ENCODE measurements around the gene C1R. TPM values are rescaled to one million over a fixed set of nuclear protein-coding genes. Genes with fewer than 3 reads are reported as not detected.

C1R gene
- total RNA-seq, 2 experiments from 2014 or later, result 1.4 to 2.2 TPM

DNA sequence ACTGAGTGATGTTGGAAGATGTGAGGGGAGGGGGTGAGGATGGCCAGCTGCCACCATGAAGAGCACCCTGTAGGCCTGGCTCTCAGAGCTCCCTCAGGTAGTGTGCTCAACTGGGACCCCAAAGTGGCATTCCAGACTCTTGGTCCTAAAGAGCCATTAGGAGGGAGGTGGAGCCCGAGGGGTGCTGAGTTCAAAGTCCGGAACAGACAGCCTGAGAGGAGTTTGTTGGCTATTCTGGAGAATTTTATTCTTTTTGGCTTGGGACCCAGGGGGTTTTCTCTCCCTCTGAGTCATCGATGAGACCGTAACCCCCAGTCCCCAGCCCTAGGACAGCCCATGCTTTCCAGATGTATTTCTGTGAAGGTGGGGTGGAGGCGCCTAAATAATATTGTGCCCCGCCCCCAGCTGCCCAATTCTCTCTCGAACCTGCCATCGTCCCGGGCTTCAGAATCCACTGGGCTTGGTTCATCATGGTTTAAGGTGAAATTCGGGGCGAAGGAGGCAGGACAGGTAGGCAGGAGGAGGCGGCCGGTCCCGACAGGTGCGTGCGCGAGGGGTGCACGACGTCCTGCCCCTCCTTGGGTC is 37.1 kb upstream of the C1R start:
- no peaks in the 10 kb centered on the region for H3K36me3 Mint-ChIP-seq
- no peaks in the 10 kb centered on the region for H3K27me3 Mint-ChIP-seq
- intact Hi-C loops (cut with micrococcal nuclease), result no loop called here
- peak overlapping the region; percentile 87 for H3K4me3 Mint-ChIP-seq
- ChIA-PET CTCF (interaction anchor here (1.0 to 1.1 kb wide), 2 partner anchors 16 to 111 kb away, joined by 3 to 5 read pairs; partner anchors contain the start of gene LPCAT3), POLR2A (no interaction called here)
- peaks cover 28% of the 10 kb centered on the region for H3K4me1 Mint-ChIP-seq (ENCODE audit: low read depth)
- no peaks in the 10 kb centered on the region for H3K9me3 Mint-ChIP-seq
- DNase-seq, result no peak
- H3K27ac Mint-ChIP-seq, result no peak overlapping the region

DNA sequence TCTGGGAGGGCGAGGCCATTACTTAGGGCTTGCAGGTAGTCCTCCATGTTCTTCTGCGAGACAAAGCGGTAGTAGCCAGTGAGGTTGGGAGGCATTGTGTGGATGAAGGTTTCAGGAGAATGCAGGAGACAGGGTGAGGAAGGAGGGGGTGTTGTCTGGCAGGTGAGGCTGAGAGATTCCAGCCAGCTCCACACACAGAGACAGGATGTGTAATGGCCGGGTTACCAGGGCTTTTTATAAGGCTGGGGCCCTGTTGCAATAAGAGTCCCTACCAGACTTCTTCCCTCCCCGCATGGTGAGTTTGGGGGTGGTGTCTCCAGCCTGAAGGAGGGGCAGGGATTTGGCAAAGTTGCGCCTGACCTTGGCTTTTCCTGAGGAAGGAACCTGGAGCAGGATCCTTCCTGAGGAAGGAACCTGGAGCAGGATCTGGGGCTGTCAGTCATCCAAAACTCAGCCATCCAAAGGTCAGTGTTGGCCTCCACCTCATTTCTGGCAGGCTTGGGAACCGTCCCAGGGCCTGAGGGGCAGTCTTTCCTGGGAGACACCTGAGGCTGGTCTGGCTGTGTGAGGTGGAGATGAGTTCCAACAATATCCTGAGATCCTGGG is 36.5 kb upstream of the C1R start, which contains the start of gene RBP5:
RBP5 (minus strand) TSS at position 209 of the 606 bp plus-strand sequence; CDS start at position 95, 114 bp downstream.
- ChIA-PET POLR2A (no interaction called here), CTCF (interaction anchor here (1.0 kb wide), 1 partner anchor 111 kb away, joined by 3 read pairs; the partner anchor contains the start of gene LPCAT3)
- Mint-ChIP-seq H3K36me3 (no peaks in the 10 kb centered on the region), H3K4me3 (peak within 1 kb of the TSS; percentile 87), H3K4me1 (ENCODE audit: low read depth) (peaks cover 28% of the 10 kb centered on the region), H3K27me3 (no peaks in the 10 kb centered on the region), H3K27ac (peak within 1 kb of the TSS; percentile 65), H3K9me3 (no peaks in the 10 kb centered on the region)
- DNase-seq, result no peak
- intact Hi-C loops (cut with micrococcal nuclease), result no loop called here

DNA sequence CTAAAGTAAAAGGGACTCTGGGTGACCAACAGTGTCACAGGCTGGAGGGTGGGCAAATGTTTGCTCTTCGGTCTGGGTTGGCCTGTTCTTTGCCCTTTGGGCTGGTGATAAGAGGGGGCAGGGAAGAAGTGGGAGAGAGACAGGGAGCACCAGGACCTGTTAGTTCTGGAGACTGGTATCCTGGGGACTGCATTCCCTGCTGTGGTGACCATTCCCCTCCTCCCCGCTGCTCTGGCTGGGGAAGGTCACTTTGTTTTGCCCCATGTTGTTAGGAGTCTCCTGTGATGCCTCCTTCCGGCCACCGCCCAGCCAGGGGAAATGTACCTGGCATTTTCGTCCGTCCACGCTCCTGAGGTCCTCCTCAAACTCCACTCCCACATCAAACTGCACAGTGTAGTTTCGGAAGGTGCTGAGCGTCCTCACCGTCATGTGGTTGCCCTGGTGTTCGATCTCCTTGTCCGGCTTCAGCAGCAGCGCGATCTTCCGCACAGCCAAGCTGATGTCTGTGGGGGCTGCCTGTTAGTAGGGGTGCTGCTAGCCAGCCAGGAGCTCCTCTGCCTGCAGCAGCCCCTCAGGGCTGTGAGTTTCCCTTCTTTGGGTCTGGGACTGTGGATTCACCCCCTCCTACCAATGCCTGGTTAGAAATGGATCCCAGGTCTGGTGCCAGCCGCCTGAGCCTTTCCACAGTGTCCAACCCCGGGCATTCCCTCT is 35.8 kb upstream of the C1R start:
- Mint-ChIP-seq H3K27ac (no peak overlapping the region), H3K4me3 (peak overlapping the region; percentile 1), H3K4me1 (ENCODE audit: low read depth) (peaks cover 28% of the 10 kb centered on the region), H3K36me3 (no peaks in the 10 kb centered on the region), H3K27me3 (no peaks in the 10 kb centered on the region), H3K9me3 (no peaks in the 10 kb centered on the region)
- ChIA-PET CTCF (interaction anchor here (1.4 kb wide), 1 partner anchor 15 kb away, joined by 5 read pairs; no protein-coding TSS in a partner anchor), POLR2A (no interaction called here)
- DNase-seq, result no peak
- intact Hi-C loops (cut with micrococcal nuclease), result no loop called here

DNA sequence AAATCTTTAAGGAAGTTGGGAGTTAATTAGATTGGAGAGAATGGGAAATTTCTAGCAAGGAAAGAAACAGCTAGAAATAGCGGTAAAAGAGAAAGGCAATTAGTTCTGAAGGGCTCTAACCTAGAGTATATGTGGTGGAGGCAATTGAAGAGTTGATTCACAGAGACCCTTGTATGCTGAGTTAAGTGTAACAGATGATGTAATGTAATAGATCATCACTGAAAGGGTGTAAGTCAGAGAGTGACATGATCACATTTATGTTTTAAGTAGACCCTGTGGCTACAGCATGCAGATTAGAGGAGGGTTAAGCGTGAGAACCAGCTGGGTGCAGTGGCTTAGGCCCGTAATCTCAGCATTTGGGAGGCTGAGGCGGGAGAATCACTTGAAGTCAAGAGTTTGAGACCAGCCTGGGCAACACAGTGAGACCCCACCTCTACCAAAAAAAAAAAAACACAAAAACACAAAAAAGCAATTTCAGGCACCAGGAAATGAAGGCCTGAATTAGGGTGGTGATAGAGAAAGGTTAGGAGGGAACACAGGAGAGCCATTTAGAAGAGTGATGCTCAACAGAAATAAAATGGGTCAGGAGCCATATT is 33.5 kb upstream of the C1R start:
- intact Hi-C loops (cut with micrococcal nuclease), result no loop called here
- POLR2A ChIA-PET, result no interaction called here
- Mint-ChIP-seq H3K27ac (no peak overlapping the region), H3K4me3 (no peak overlapping the region), H3K4me1 (ENCODE audit: low read depth) (peaks cover 8% of the 10 kb centered on the region), H3K9me3 (no peaks in the 10 kb centered on the region), H3K27me3 (no peaks in the 10 kb centered on the region), H3K36me3 (no peaks in the 10 kb centered on the region)
- CTCF ChIA-PET, result interaction anchor here (0.6 to 1.5 kb wide), 2 partner anchors 16 to 21 kb away, joined by 3 read pairs; no protein-coding TSS in a partner anchor
- no peak for DNase-seq

DNA sequence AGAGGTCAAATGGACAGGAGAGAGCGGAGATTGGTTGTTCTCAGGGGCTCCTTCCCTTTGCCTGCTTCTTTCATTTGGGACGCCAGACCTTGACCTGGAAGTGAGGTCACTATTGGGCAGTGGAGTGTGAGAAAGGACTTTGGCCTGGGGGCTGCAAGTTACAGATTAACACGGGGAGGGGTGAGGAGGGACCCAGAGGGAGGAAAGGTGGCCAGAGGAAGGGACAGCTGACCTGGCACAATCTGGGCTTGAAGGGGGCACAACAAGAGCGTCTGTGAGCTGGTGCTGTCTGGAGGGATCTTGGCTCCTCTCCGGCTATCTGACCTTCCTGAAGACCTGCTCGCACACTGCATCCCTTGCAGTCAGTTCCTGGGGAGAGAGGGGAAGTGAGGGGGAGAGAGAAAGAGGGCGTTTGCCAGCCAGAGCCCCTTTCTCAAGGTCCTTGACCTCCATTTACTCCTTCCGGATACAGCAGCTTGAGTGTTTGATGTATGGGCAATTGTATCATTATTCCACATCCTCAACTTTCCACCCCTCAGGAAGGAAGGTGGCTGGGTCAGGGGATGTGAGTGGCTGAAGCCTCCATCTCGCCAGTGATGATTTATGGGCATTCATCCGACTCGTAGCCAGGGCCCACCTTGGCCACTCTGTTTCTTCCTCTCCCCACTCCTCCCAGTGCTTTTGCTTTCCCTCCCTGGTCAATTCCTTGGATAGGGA is 31.7 kb upstream of the C1R start:
- Mint-ChIP-seq H3K36me3 (no peaks in the 10 kb centered on the region), H3K27ac (no peak overlapping the region), H3K9me3 (no peaks in the 10 kb centered on the region), H3K4me3 (no peak overlapping the region), H3K27me3 (no peaks in the 10 kb centered on the region), H3K4me1 (ENCODE audit: low read depth) (peaks cover 2% of the 10 kb centered on the region)
- DNase-seq, result no peak
- ChIA-PET POLR2A (no interaction called here), CTCF (interaction anchor here (0.7 to 1.8 kb wide), 2 partner anchors 11 kb away, joined by 4 to 11 read pairs; no protein-coding TSS in a partner anchor)
- intact Hi-C loops (cut with micrococcal nuclease), result no loop called here

DNA sequence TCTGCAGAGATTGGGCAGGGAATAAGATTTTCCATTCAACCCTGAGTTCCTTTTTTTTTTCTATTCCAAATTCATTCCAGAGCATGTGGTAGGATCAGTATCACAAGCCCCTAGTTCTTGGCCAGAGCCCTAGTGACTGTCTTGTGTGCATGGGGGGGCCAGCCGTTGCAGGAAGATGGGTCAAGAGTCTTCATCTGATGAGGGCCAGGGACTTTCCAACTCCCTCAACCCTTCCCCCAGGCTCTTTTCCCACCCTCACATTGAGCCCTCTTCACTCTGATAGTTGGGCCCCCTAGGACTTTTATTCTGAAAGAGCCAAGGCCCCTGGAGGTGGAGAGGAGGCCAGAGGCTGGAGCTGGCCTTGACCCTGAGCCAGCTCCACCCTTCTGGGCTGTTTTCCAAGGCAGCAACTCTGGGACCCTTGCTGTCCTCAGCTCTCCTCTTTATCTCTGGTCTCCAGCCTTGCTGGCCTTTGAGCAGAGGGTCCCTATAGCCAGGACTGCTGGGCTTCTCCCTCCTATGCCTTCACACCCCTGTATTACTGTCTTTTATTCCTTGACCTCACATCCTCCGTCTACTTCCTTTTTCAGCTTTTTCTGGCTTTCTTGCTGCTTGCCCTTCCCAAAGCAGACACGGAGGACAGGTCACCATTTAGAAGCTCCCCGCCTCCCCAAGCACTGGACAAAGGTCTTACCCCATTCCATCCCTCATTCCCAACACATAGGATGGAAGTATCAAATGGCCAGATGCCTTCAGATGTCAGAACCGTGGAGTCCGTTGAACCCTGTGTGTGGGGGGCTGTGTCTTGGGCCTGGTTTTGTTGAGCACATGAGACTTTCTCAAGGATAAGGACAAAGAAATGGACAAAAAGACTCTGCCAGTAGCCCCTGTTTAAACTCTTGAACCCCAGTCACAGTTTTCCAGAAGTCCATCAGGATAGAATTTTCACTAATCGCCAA is 30.8 kb upstream of the C1R start:
- intact Hi-C loops (cut with micrococcal nuclease), result no loop called here

DNA sequence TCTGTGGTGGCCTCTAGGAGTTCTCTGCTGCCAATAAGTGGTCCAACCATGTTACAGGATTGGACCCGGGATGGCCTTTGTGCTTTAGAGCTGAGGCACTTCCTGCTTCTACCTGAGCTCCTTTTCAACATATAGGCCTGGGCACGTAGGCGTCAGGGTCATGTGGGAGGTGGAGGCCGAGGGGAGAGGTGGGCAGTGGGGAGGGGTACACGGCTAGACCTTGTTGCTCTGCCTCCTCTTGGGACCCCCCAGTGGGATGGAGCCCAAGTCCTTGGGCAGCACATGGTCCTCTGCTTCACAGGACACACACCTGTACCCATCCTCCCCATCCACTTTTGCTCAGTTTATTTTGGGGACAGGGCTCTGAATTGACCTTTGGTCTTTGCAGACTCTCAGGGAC is 29.1 kb upstream of the C1R start:
- peaks cover 12% of the 10 kb centered on the region for H3K36me3 Mint-ChIP-seq
- no peak overlapping the region for H3K4me3 Mint-ChIP-seq
- DNase-seq, result no peak
- H3K4me1 Mint-ChIP-seq (ENCODE audit: low read depth), result no peaks in the 10 kb centered on the region
- CTCF ChIA-PET, result no interaction called here
- H3K27ac Mint-ChIP-seq, result no peak overlapping the region
- intact Hi-C loops (cut with micrococcal nuclease), result no loop called here
- H3K9me3 Mint-ChIP-seq, result no peaks in the 10 kb centered on the region
- H3K27me3 Mint-ChIP-seq, result no peaks in the 10 kb centered on the region
- POLR2A ChIA-PET, result no interaction called here

More for the DNA sequence above, 30.8 kb upstream of the C1R start:
- Mint-ChIP-seq H3K27ac (no peak overlapping the region), H3K4me1 (ENCODE audit: low read depth) (no peaks in the 10 kb centered on the region), H3K4me3 (no peak overlapping the region), H3K36me3 (peaks cover 4% of the 10 kb centered on the region), H3K9me3 (no peaks in the 10 kb centered on the region), H3K27me3 (no peaks in the 10 kb centered on the region)
- ChIA-PET CTCF (interaction anchor here (1.8 kb wide), 1 partner anchor 10 kb away, joined by 11 read pairs; no protein-coding TSS in a partner anchor), POLR2A (no interaction called here)
- DNase-seq, result no peak

DNA sequence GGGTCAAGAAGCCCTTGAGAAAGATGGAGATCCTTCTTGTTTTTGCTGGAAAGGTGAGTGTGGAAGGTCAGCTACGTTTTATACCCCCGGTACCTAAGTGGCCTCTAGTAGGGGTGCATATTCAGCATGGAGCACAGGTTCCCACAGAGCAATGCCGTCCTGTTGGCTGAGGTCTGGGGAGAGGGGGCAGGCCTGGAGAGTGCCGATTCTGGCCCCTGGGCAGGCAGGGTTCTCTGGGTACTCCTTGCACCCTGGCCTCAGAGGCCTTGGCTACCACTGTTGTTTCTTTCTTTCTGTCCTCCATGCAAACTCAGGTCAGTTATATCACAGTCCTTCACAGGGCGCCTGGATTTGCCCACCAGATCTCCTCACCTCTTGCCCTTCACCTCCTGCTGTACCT is 27.9 kb upstream of the C1R start:
- POLR2A ChIA-PET, result no interaction called here
- Mint-ChIP-seq H3K36me3 (peaks cover 16% of the 10 kb centered on the region), H3K4me1 (ENCODE audit: low read depth) (no peaks in the 10 kb centered on the region), H3K9me3 (no peaks in the 10 kb centered on the region), H3K27me3 (no peaks in the 10 kb centered on the region), H3K27ac (no peak overlapping the region), H3K4me3 (no peak overlapping the region)
- CTCF ChIA-PET, result interaction anchor here (1.0 kb wide), 1 partner anchor 10 kb away, joined by 4 read pairs; no protein-coding TSS in a partner anchor
- intact Hi-C loops (cut with micrococcal nuclease), result no loop called here
- no peak for DNase-seq

DNA sequence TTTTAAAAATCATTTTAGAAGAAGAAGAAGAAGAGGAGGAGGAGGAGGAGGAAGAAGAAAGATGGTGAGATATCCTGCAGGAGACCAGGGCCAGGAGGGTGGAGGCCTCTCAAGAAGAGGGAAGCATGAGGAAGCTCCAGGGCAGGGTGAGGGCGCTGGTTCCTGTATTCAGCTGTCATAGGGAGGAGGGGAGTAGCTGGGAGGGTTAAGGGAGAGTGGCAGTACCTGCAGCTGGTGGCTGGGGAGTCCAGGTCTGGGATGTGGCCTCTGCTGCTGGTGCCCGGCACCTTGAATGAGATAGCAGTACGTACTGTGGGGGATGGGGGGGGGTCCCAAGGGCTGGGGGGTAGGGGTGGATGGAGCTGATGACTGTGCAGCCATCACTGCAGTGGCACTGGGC is 26.6 kb upstream of the C1R start:
- POLR2A ChIA-PET, result interaction anchor here (0.9 to 1.0 kb wide), 2 partner anchors 9 to 11 kb away, joined by 3 read pairs; no protein-coding TSS in a partner anchor
- no peak for DNase-seq
- no peaks in the 10 kb centered on the region for H3K27me3 Mint-ChIP-seq
- CTCF ChIA-PET, result interaction anchor here (1.2 to 1.3 kb wide), 2 partner anchors 9 to 11 kb away, joined by 3 to 5 read pairs; no protein-coding TSS in a partner anchor
- H3K36me3 Mint-ChIP-seq, result peaks cover 21% of the 10 kb centered on the region
- H3K4me1 Mint-ChIP-seq (ENCODE audit: low read depth), result no peaks in the 10 kb centered on the region
- H3K9me3 Mint-ChIP-seq, result no peaks in the 10 kb centered on the region
- intact Hi-C loops (cut with micrococcal nuclease), result no loop called here
- no peak overlapping the region for H3K27ac Mint-ChIP-seq
- H3K4me3 Mint-ChIP-seq, result no peak overlapping the region

DNA sequence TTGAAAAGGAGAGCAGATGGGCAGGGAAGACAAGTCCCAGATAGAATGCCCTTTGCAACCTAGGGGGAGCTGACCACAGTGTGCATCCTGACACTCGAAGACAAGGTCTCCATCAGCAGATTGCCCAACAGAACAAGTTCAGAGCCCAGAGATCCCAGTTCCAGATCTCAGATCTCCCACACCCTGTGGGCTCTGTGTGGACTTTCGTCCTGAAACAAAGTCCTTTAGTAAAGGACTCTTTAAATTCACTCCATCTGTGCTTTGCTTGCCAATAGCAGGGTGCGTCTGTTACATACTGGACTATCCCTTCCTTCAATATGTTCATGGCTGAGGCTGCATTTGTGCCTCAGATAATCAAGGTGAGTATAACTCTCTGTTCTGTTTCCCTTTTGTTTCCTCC is 25.4 kb upstream of the C1R start:
- intact Hi-C loops (cut with micrococcal nuclease), result no loop called here
- ChIA-PET POLR2A (interaction anchor here (0.9 kb wide), 1 partner anchor 8 kb away, joined by 3 read pairs; no protein-coding TSS in a partner anchor), CTCF (interaction anchor here (0.8 to 1.3 kb wide), 3 partner anchors 8 to 173 kb away, joined by 3 to 5 read pairs (median 3); no protein-coding TSS in a partner anchor)
- H3K36me3 Mint-ChIP-seq, result peaks cover 23% of the 10 kb centered on the region
- peaks cover 5% of the 10 kb centered on the region for H3K4me1 Mint-ChIP-seq (ENCODE audit: low read depth)
- no peaks in the 10 kb centered on the region for H3K9me3 Mint-ChIP-seq
- no peak for DNase-seq
- no peak overlapping the region for H3K4me3 Mint-ChIP-seq
- H3K27me3 Mint-ChIP-seq, result no peaks in the 10 kb centered on the region
- H3K27ac Mint-ChIP-seq, result no peak overlapping the region

DNA sequence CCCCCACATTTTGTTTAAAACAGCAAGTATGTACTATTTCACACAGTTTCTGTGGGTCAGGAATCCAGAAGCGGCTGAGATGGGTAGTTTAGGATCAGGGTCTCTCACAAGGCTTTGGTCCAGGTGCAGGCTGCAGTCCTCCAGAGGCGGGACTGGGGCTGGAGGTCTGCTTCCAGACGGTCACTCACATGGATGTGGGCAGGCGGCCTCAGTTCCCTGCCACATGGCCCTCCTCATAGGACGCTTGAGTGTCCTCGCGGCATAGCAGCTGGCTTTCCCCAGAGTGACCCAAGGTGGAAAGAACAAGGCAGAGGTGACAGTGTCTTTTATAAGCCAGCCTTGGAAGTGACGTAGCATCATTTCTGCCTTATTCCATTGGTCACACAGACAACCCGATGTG is 24.7 kb upstream of the C1R start:
- Mint-ChIP-seq H3K4me1 (ENCODE audit: low read depth) (peaks cover 5% of the 10 kb centered on the region), H3K27ac (no peak overlapping the region), H3K4me3 (no peak overlapping the region), H3K36me3 (peaks cover 23% of the 10 kb centered on the region), H3K9me3 (no peaks in the 10 kb centered on the region), H3K27me3 (no peaks in the 10 kb centered on the region)
- no peak for DNase-seq
- POLR2A ChIA-PET, result no interaction called here
- intact Hi-C loops (cut with micrococcal nuclease), result no loop called here
- CTCF ChIA-PET, result no interaction called here

Data from activated CD4-positive, alpha-beta memory T cell treated with anti-CD3 and anti-CD28 coated beads for 36 hours (primary cell).